GM04504 (cell line): Measurements from ENCODE around the gene TMEM30B.

Experiments used
- DNase-seq: peaks from one replicate; pipeline ENCODE4 v3.0.0-alpha.2; 2012; ENCODE audit warnings: low read depth

Gene TMEM30B

DNA sequence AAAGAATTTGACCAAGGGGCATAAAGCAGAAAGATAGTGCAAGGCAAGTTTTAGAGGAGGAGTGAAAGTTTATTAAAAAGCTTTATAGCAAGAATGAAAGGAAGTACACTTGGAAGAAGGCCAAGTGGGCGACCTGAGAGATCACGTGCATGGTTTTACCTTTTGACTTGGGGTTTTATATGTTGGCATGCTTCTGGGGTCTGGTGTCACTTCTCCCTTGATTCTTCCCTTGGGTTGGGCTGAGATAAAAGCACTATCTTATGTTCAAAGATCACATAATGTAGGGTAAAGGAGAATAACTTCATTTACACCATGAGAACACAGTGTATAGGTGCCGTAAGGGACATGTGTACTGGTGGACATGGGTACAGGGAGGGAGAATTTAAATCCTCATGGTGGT lies 17.7 kb upstream of the TMEM30B start:
- DNase-seq: no peak

DNA sequence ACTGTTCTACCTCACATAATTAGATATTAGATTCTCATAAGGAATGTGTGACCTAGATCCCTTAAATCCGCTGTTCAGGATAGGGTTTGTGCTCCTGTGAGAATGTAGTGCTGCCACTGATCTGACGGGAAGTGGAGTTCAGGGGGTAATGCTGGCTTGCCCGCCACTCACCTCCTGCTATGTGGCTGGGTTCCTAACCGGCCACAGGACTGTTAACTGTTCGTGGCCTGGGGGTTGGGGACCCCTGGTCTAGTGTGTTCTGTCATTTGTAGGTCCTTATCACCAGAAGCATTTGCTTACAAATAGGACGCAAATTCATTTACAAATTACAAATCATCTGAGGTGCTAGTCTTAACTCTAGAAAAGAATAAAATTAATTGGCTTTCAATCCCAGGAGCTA lies 16.4 kb upstream of the TMEM30B start:
- no peak for DNase-seq

DNA sequence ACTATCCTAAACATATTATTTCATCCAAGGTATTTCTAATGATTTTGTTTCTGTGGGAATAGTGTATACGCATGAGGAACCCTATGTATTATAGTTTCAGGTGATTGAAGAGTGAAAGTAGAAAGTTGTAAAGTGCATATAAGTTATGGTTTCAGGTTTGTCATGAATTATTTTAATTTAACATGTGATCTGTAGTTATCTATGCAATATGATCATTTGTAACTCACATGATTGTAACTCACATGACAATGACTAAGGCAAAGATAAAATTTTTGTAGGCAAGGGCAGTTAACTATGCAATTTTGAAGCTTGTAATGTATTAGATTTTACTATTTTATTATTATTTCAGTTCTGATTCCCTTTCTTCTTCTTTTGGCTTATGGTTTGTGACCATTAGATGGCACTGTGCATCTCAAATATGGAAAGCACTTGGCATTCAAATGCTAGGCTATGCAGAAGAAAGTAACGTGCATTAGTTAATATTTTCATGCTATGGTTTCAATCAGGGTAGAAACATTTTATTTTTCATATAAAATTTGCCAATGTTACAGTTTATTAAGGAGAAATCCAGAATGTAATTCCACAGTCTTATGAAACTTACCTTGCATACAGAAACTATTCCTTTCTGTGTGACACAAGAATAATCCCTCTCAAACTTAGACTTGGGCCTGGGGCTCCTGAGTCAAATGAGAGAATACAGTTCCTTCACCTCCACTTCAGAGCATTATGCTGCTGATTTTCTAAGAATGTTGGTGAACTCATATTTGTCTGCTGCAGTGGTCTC lies 15.8 kb upstream of the TMEM30B start:
- no peak for DNase-seq

DNA sequence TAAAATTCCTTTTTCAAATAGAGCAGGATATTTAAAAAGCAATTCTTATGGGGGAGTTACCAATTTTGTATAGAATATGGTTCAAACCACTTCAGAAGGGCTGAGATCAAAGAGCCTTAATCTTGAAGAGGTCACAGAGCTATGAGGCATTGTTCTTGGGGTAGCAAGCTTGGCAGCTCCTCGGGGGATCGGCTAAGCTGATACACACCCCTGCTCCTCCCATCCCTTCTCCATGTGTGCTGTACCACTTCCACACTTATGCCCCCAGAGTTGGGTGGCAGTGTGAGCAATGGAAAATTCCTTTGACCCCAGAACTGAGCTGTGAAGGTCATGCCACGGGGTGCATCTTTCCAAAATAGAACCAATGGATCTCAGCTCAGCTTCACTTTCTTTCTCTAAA lies 15.0 kb upstream of the TMEM30B start:
- DNase-seq: no peak

DNA sequence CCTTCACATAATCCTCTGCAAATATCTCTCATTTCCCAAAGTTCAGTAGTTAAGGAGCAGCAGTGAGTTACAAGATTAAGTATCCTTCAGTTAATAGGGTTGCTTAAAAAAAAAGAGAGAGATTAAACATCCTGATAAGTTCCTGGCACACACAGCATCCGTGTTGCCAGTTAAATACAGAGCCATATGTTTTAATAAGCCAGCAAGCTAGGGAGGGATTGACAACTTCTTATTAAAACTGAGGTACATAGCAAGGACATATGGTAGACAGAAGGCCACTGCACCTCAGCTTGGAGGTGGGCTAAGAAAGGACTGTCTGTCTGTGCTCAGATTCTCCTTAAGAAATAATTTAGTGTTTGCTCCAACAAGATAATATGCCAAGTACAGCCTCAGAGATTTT lies 9.6 kb upstream of the TMEM30B start:
- DNase-seq: no peak

DNA sequence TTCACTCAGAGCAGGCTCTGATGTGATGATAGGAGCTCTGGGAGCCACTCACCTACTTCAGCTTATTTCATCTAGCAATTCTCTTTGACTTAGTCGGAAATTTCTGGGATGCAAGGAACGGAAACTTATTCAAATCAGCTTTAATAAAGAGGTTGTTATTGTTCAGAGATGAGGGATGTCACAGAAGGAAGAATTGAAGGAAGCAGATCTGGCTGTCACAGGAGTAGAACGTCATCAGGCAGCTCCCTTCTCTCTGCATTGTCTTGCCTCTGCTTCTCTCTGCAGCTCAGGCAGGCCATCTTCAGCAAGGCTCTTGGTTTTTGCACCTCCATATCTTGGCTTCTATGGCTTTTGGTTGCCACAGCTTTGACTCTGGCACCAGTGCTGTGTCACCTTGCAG lies 7.6 kb upstream of the TMEM30B start:
- DNase-seq: no peak

DNA sequence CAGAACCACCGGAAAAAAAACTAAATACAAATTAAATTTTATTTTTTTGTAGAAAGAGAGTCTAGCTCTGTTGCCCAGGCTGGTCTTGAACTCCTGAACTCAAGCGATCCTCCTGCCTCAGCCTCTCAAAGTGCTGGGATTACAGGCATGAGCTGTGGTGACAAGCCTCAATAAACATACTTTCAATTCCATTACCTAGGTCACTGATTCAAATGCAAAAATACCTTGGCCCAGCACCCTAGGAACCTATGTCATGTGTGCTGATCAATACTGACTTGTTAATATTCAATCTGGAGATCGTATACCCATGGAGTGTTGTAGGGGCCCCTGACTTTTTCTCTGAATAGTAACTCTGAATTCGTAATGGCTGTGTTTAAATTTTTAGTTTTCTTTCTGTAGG lies 7.1 kb upstream of the TMEM30B start:
- no peak for DNase-seq

DNA sequence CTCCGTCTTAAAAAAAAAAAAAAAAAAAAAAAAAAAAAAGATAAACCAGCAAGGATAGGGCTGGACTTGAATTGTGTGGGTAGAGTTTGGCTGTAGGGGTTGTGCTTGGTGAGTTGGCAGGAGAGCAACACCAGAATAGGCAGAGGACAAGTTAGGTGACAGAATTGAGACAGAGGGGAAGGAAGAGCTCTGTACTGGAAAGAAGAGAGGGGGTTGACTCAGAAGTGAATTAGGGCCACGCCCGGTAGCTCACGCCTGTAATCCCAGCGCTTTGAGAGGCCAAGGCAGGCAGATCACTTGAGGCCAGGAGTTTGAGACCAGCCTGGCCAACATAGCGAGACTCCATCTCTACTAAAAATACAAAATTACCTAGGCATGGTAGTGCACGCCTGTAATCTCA lies 6.1 kb upstream of the TMEM30B start:
- DNase-seq: no peak

DNA sequence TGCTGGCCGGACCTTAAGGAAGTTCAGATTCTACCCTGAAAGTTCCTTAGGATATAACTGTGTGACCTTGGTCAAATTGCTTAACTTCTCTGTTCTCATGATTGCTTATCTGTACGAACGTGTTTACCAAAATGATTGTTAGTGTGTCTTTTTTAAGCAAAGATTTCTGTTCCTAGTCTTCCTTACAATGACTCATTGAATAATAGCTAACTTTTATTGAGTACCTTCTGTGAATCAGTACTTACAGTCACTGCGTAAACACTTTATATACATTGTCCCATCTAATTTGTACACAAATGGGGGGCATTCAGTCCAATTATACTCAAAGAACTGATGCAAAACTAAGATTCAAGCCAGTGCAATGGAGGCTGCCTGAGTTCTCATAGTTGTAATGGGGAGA lies 4.2 kb upstream of the TMEM30B start:
- no peak for DNase-seq

DNA sequence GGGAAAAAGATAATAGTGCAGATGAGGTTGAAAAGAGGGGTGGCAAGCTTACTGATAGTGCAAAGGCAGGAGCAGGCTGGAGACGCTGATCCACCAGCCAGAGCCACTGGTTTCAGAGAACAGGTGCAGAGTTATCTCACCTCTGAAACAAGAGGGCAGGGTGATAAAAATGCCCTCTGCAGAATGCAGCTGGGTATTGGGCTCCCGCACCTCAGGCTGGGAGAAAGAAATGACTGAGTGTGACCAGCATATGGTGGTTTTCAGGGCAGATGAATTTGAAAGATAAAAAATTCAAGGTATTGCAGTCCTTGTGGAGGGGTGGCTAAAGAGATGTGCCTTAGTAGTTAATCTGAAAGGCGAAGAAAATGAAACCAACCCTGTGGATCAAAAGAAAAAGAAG lies 2.9 kb upstream of the TMEM30B start:
- no peak for DNase-seq

DNA sequence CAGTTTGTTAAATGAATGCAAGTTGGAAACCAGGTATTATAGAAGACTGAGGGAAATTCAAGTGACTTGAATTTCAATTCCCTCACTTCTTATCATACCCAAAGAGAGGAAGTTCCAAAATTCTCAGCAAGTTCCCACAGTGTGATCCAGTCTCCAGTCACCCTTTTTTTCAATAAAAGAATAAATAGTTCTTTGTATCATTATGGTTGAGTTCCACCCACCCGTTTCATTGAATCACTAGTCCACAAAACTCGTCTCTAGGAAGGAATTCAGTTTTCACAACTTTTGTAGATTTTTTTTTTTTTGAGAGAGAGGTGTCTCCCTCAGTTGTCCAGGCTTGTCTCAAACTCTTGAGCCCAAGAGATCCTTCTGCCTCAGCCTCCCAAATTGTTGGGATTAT lies 1.6 kb upstream of the TMEM30B start:
- DNase-seq: no peak

DNA sequence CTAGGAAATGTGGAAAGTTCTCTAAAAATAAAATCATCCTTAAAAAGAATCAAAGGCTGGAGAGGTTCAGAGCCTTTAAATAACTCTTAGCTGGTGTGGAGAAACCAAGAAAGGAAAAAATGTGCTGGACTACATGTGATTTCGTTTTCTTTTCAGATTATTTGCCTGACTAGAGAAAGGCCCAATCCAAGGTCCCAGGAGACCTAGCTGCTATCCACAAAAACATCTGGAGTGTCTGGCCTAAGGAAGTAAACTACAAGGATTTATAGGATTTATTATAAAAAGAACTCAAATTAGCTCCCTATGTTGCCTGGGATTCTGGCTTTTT lies 774 bp upstream of the TMEM30B start:
- DNase-seq: no peak

DNA sequence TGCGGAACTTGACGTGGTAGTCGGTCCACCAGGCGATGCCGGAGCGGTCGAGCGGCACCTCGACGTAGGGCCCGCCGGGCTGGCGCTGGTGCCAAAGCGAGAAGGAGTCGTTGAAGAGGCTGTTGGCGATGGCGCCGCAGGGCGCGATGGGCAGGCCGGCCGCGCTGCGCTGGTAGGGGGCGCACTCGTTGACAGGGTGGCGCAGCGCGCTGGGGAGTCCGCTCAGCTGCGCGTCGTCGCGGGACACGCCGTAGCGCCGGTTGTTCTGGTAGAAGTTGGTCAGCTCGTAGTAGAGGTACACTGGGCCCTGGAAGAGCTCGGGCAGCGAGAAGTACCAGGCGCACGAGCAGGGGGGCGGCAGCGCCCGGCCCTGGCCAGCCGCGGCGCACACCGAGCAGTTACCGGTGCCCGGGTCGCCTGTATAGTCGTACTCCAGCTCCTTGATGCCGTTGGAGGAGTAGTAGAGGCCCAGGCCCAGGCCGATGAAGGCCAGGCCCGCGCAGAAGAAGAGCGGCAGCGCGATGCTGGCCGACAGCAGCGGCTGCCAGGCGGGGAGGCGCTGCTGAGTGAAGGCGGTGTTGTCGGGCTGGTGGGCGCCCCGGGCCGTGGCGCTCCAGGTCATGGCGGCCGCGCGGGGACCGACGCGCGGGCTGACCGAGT lies 482 bp downstream of the TMEM30B start:
- no peak for DNase-seq

DNA sequence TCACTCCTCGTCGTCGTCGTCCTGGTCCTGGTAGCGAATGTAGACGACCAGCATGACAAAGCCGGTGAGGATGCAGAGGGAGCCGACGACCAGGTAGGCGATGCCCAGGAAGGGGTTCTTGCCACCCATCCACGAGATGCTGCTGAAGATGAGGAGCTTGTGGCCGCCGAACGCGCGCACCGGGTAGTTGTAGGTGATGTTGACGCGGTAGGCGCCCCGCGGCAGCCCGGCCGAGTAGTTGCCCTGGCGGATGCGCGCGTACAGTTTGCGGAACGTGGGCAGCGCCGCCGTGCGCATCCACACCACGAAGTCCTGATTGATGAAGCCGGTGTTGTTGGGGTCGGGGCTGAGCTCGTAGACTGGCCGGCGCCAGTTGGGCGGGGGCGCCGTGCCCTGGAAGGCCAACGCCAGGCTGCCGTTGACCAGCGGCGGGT lies 1.0 kb downstream of the TMEM30B start:
- DNase-seq: no peak

DNA sequence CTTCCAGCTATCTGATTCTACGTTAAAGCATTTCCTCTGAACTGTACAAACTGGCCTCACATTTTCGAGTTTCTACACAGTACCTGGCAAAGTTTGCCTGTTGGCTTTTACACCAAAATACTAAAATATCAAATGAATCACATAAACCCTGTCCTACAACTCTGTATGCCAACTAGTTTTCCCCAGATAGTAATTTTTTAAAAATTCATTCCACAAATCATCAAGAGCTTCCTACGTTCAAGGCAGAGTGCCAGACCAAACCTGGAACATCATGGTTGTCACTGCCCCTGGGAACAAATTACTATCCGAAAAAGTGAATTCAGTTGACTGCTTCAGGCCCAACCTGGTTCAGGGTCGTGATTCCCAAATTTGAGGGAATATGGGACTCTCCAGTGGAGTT lies 2.1 kb downstream of the TMEM30B start:
- no peak for DNase-seq

DNA sequence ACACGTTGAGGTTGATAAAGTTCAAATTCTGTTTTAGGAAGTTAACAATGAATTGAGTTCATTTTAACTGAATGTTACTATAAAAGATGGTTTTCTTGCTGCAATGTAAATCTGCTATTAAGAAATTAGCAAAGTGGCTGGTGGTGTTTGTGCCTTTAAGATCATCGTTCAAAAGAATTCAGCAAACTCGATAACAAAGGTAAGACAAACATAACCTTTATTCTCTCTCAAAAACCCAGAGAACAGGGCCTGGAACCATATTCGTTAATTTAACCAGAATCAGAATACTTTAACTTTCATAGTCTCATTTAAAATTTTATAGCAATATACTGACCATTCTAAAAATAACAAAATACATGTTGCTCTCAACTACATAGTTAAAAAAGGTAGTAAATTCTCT lies 3.4 kb downstream of the TMEM30B start:
- DNase-seq: no peak

DNA sequence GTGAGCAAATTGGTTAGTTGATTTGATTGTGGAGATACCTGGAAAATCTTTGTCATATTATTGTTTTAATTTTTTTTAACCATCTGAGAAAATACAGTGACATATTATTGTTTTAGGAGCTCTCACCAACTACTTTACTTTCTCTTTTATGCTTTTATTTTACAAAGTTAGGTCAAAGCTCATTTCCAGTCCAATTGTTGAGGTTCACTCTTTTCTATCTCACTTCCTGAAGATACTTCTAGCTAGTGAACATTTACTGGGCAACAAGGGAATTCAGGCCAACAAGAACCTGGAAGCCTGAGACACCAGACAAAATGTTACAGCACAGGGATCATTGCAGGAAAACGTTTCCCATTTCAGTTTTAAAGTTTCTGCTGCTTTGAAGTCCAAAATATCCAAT lies 3.9 kb downstream of the TMEM30B start:
- DNase-seq: no peak

DNA sequence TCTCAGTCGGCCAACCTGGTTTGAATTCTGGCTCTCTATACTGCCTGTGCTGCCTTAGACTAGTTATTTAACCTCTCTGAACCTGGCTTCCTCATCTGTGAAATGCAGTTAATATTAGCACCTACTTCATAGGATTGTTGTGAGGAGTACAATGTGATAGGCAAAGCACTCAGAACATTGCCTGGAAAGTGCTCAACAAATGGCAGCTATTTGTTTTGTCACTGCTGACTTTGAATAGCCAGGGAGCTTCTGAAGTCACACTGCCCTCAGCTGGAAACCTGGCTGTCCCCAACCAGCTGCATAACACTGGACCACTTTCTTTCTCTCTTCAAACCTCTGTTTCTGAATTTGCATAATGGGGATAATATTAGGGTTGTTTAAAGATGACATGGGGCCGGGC lies 9.6 kb downstream of the TMEM30B start:
- DNase-seq: no peak

DNA sequence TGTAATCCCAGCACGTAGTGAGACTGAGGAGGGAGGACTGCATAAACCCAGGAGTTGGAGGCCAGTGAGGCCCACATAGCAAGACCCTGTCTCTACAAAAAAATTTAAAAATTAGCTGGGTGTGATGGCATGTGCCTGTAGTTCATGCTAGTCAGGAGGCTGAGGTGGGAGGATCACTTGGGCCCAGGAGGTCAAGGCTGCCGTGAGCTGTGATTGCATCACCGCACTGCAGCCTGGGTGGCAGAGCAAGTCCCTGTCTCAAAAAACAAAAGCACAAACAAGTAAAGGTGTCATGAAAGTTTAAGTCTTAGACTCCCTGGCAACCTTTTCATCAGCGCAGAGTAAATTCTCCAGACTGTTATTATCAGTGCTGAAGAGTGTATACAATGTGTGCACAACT lies 10.4 kb downstream of the TMEM30B start:
- no peak for DNase-seq

DNA sequence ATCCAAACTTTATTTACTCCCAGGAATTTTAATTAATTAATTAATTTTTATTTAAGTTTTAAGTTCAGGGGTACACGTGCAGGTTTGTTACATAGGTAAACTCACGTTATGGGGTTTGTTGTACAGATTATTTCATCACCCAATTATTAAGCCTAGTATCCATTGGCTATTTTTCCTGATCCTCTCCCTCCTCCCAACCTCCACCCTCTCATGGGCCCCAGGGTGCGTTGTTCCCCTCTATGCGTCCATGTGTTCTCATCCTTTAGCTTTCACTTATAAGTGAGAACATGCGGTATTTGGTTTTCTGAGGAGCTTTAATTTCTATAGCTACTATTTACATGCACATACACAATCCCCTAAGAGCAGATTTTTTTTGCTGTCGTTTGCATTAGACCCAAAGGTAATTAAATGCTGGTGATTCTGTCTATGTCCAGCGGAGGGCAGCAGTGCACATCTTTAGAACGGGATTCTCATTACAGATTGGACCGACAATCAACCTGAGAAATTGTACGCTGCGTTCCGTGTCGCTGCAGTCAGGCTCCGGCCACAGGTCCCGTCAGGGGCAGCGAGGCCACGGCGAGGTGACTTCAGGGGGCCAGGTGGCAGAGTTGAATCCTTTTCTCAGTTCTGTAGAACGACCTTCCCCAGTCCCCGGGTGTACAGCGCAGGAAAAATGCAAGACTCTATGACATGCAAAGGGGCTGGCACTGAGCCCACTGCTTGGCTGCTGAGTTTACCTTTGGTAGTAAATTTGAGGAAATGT lies 11.6 kb downstream of the TMEM30B start:
- DNase-seq: no peak

DNA sequence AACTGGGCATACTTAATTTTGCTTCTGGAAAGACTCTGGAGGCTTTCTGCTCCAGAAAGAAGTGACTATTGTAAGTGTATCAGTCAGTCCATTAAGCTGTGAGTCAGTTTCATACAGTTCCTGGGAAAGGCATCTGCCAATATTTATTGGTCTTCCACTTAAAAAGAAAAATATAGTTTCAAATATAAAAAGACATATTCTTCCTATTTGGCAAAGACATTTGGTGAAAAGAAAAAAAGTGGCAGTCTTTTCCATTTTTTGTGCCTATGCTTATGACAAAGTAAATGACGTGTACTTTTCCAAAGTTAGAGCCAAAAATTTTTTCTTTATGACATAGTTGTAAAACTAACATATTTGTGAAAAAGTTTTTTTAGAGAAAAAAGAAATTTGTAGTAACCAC lies 12.3 kb downstream of the TMEM30B start:
- DNase-seq: no peak

DNA sequence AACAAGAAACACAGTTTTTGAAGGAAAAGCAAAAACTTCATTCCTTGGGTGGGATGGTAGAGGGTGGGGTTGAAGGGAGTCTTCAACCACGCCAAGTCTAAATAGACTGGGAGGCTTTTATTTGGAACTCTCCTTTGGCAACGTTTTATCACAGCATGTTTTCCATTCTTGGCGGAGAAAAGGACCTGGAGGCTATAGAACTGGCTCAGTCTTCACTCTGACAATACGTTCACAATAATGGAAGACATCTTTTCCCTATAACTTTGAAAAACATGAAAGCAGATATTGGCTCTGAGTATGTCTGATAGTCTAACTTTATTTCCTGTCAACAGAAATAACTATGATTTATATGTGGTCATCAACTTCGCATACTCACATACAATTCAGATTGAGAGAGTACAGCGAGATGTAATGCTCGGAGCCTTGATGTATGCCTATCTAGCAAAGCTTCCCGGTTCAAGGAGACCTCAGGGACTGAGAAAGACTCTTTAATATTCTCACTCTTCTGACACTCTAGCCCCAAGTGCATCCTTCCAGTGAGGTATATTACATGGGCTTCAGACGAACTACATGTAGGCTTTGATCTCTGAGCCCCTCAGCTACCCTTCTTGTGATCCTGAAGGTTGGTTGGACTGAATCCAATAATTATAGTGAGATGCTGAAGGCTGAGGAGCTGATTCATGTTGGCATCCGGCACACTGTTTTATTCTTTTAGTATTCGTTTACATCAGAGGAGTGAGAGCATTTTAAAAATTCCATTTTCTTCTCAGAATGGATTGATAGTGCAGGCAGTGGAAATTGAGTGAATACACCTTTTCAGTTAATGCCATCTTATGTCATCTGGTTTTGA lies 14.0 kb downstream of the TMEM30B start:
- no peak for DNase-seq
